ENCODE measurements around the gene BPGM.
A peak's percentile ranks its signal among the peaks of the same experiment; 100 is the strongest.

The BPGM gene

GRCh38 chr7:134703241-134703594 is 56.6 kb downstream of the BPGM start:
- no peak overlapping the region for H3K9ac ChIP-seq
- peaks cover 10% of the 10 kb centered on the region for H3K4me1 ChIP-seq
- peak overlapping the region; percentile 14 for H2AFZ ChIP-seq
- no peaks in the 10 kb centered on the region for H3K9me3 ChIP-seq (ENCODE audit: control insufficient read depth, low read length)
- no peaks in the 10 kb centered on the region for H3K79me2 ChIP-seq
- H3K4me2 ChIP-seq (ENCODE audit: low read length): no peak overlapping the region
- H3K27me3 ChIP-seq (ENCODE audit: control insufficient read depth, insufficient read depth, low read length): no peaks in the 10 kb centered on the region
- no peak overlapping the region for H3K4me3 ChIP-seq (ENCODE audit: low read depth, low read length)
- H3K27ac ChIP-seq: peak overlapping the region; percentile 62
- H3K36me3 ChIP-seq (ENCODE audit: control insufficient read depth, insufficient read depth, low read length): no peaks in the 10 kb centered on the region
- TF ChIP-seq CTCF (IDR thresholded peaks at IDR 0.05): no peak

GRCh38 chr7:134703782-134704181 is 57.1 kb downstream of the BPGM start:
- Histone ChIP-seq H3K4me3 (ENCODE audit: low read depth, low read length) (no peak overlapping the region), H3K9me3 (ENCODE audit: control insufficient read depth, low read length) (no peaks in the 10 kb centered on the region), H3K27ac (peak overlapping the region; percentile 62), H3K36me3 (ENCODE audit: control insufficient read depth, insufficient read depth, low read length) (no peaks in the 10 kb centered on the region), H2AFZ (peak overlapping the region; percentile 10), H3K4me1 (peaks cover 10% of the 10 kb centered on the region), H3K4me2 (ENCODE audit: low read length) (no peak overlapping the region), H3K27me3 (ENCODE audit: control insufficient read depth, insufficient read depth, low read length) (no peaks in the 10 kb centered on the region), H3K79me2 (no peaks in the 10 kb centered on the region), H3K9ac (no peak overlapping the region)
- TF ChIP-seq CTCF (IDR thresholded peaks at IDR 0.05): no peak

- no peaks in the 10 kb centered on the region for H3K9me3 ChIP-seq (ENCODE audit: control insufficient read depth, low read length)
- no peak overlapping the region for H3K4me3 ChIP-seq (ENCODE audit: low read depth, low read length)
- H3K4me1 ChIP-seq: peaks cover 5% of the 10 kb centered on the region
- no peak for TF ChIP-seq CTCF (IDR thresholded peaks at IDR 0.05)
- H3K27ac ChIP-seq: no peak overlapping the region
- H3K4me2 ChIP-seq (ENCODE audit: low read length): no peak overlapping the region
- H3K79me2 ChIP-seq: no peaks in the 10 kb centered on the region
- no peaks in the 10 kb centered on the region for H3K27me3 ChIP-seq (ENCODE audit: control insufficient read depth, insufficient read depth, low read length)
- H3K36me3 ChIP-seq (ENCODE audit: control insufficient read depth, insufficient read depth, low read length): no peaks in the 10 kb centered on the region
- H2AFZ ChIP-seq: no peak overlapping the region
- H3K9ac ChIP-seq: no peak overlapping the region
Observed at GRCh38 chr7:134704827-134705226, 58.2 kb downstream of the BPGM start.

- Histone ChIP-seq H3K27me3 (ENCODE audit: control insufficient read depth, insufficient read depth, low read length) (no peaks in the 10 kb centered on the region), H3K27ac (no peak overlapping the region), H3K4me3 (ENCODE audit: low read depth, low read length) (no peak overlapping the region), H3K9ac (no peak overlapping the region), H3K36me3 (ENCODE audit: control insufficient read depth, insufficient read depth, low read length) (no peaks in the 10 kb centered on the region), H2AFZ (no peak overlapping the region), H3K4me2 (ENCODE audit: low read length) (no peak overlapping the region), H3K9me3 (ENCODE audit: control insufficient read depth, low read length) (no peaks in the 10 kb centered on the region), H3K4me1 (peaks cover 10% of the 10 kb centered on the region), H3K79me2 (no peaks in the 10 kb centered on the region)
- no peak for TF ChIP-seq CTCF (IDR thresholded peaks at IDR 0.05)
Observed at GRCh38 chr7:134705716-134706115, 59.1 kb downstream of the BPGM start.

GRCh38 chr7:134706468-134706867 is 59.8 kb downstream of the BPGM start:
- Histone ChIP-seq H3K36me3 (ENCODE audit: control insufficient read depth, insufficient read depth, low read length) (no peaks in the 10 kb centered on the region), H3K79me2 (no peaks in the 10 kb centered on the region), H3K4me1 (peaks cover 16% of the 10 kb centered on the region), H3K9me3 (ENCODE audit: control insufficient read depth, low read length) (no peaks in the 10 kb centered on the region), H3K4me3 (ENCODE audit: low read depth, low read length) (no peak overlapping the region), H2AFZ (no peak overlapping the region), H3K9ac (no peak overlapping the region), H3K27ac (no peak overlapping the region), H3K4me2 (ENCODE audit: low read length) (no peak overlapping the region), H3K27me3 (ENCODE audit: control insufficient read depth, insufficient read depth, low read length) (no peaks in the 10 kb centered on the region)
- no peak for TF ChIP-seq CTCF (IDR thresholded peaks at IDR 0.05)
